GM12878 (cell line): ENCODE measurements around the gene FAM199X. TPM values are rescaled to one million over a fixed set of nuclear protein-coding genes. Genes with fewer than 3 reads are reported as not detected.

ENCODE experiments used
- ATF3 ChIP-seq: IDR thresholded peaks from 2 replicates; pipeline ENCODE4 v1.6.1; 2011; ENCODE audit warnings: low read depth, mild to moderate bottlenecking, low read length, moderate library complexity, borderline replicate concordance; ENCODE audit errors: extremely low read depth
- FOS ChIP-seq: IDR thresholded peaks from 3 replicates; pipeline ENCODE4 v1.6.1; 2011; ENCODE audit warnings: borderline replicate concordance; ENCODE audit not compliant: insufficient read length; ENCODE audit errors: extremely low read depth
- GABPA ChIP-seq: IDR thresholded peaks from 2 replicates; pipeline ENCODE4 v1.6.1; 2014; ENCODE audit warnings: antibody characterized with exemption, low read depth, mild to moderate bottlenecking, inconsistent platforms
- GATAD2B ChIP-seq: fragments of 450-650 bp; conservative IDR thresholded peaks from 2 replicates; pipeline ENCODE4 v1.6.1; 2017; ENCODE audit warnings: low read depth, mild to moderate bottlenecking, moderate library complexity
- IKZF1 ChIP-seq: fragments of 450-650 bp; conservative IDR thresholded peaks from 2 replicates; pipeline ENCODE4 v1.6.1; 2017; ENCODE audit warnings: antibody characterized with exemption, mild to moderate bottlenecking
- KLF5 ChIP-seq: fragments of 450-650 bp; IDR thresholded peaks from 2 replicates; pipeline ENCODE4 v1.6.1; 2014; ENCODE audit warnings: mild to moderate bottlenecking; ENCODE audit not compliant: partially characterized antibody
- NKRF ChIP-seq: fragments of 450-650 bp; conservative IDR thresholded peaks from 2 replicates; pipeline ENCODE4 v1.6.1; 2017; ENCODE audit warnings: mild to moderate bottlenecking, moderate library complexity
- NR2C1 ChIP-seq: fragments of 450-650 bp; IDR thresholded peaks from 2 replicates; pipeline ENCODE4 v1.6.1; 2017; ENCODE audit warnings: antibody characterized with exemption, mild to moderate bottlenecking, moderate library complexity
- PRDM15 ChIP-seq: fragments of 450-650 bp; formaldehyde crosslinking; IDR thresholded peaks from 2 replicates; pipeline ENCODE4 v1.4.0; 2020; ENCODE audit warnings: mild to moderate bottlenecking, moderate library complexity
- RELB ChIP-seq: fragments of 450-650 bp; IDR thresholded peaks from 2 replicates; pipeline ENCODE4 v1.6.1; 2017; ENCODE audit warnings: low read depth, mild to moderate bottlenecking, moderate library complexity
- RUNX3 ChIP-seq: IDR thresholded peaks from 2 replicates; pipeline ENCODE4 v1.6.1; 2012; ENCODE audit warnings: low read length, inconsistent platforms
- SP1 ChIP-seq: IDR thresholded peaks from one replicate; pipeline ENCODE4 v1.6.1; 2011; ENCODE audit warnings: low read depth, low read length
- SRF ChIP-seq, 2 experiments: IDR thresholded peaks; 2 replicates each; pipeline ENCODE4 v1.6.1; 2011; ENCODE audit warnings: low read depth in 2 of 2, low read length in 2 of 2, mild to moderate bottlenecking in 1 of 2, moderate library complexity in 1 of 2
- WRNIP1 ChIP-seq: IDR thresholded peaks from 2 replicates; pipeline ENCODE4 v1.6.1; 2011; ENCODE audit warnings: low read depth, low read length, improper control_type of control experiment, borderline replicate concordance
- ZNF687 ChIP-seq: fragments of 450-650 bp; IDR thresholded peaks from 2 replicates; pipeline ENCODE4 v1.6.1; 2017; ENCODE audit warnings: mild to moderate bottlenecking, moderate library complexity
- ZZZ3 ChIP-seq: IDR thresholded peaks from 2 replicates; pipeline ENCODE4 v1.6.1; 2011; ENCODE audit warnings: low read depth; ENCODE audit not compliant: control insufficient read depth, insufficient read length
- polyA plus RNA-seq, 11 experiments: library from polyadenylated mRNA; depleted of rRNA in 4 of 11; unstranded in 6 of 11; stranded (reverse) in 5 of 11; fragments of >200 nt; fragmentation: Nextera tagmentation in 4 of 11; fragmentation: Illumina TruSeq in 1 of 11; extraction: Ambion mirVana in 4 of 11; extraction: Trizol in 1 of 11; gene quantifications; 1 replicate in 1 of 11; 2 replicates in 10 of 11; pipeline versions ENCODE4 v1.2.1 to v1.2.3, GENCODE V29; 2011 to 2016; ENCODE audit warnings: inconsistent platforms in 2 of 11, missing spikeins in 2 of 11, low read depth in 1 of 11
- total RNA-seq, 4 experiments: library from RNA; depleted of rRNA in 3 of 4; stranded (reverse); fragments of >200 nt in 3 of 4; fragmentation: Illumina TruSeq in 1 of 4; extraction: Trizol in 1 of 4; gene quantifications; 2 replicates each; pipeline versions ENCODE4 v1.2.1 to v1.2.3, GENCODE V29; 2013 to 2021

Gene FAM199X
- total and polyA plus RNA-seq, 10 of the 15 experiments (the other 5 are each of a cell fraction or from before 2014, with no cell fraction given) = 2.4 to 10.9 (median 9.1) TPM

GRCh38 chrX:104156630-104157529 is 9.4 kb upstream of the FAM199X start, which contains the start of gene SLC25A53 (continued):
- TF ChIP-seq PRDM15 (CRISPR knock-in tag) = no peak
- peak; percentile 94 for TF ChIP-seq NR2C1
- 0 out of 2 replicates have a peak, but pooled peaks have one; percentile 19 for TF ChIP-seq NKRF
- TF ChIP-seq ZZZ3 = no peak
- TF ChIP-seq ZNF687 = no peak
- 0 out of 2 replicates have a peak, but pooled peaks have one; percentile 58 for TF ChIP-seq WRNIP1
- peak; percentile 63 to 83 for TF ChIP-seq SRF (IDR thresholded peaks at IDR 0.05; ENCODE audit: low read depth in 2 of 2, low read length in 2 of 2)
- TF ChIP-seq SP1 = peak; percentile 19
- peak; percentile 93 for TF ChIP-seq GABPA
- TF ChIP-seq KLF5 = peak; percentile 44
- TF ChIP-seq IKZF1 = peak; percentile 95
- peak; percentile 33 for TF ChIP-seq RUNX3
- peak; percentile 27; the same call in 1 of the 2 replicates for TF ChIP-seq ATF3
- TF ChIP-seq GATAD2B = peak; percentile 59; the same call in 1 of the 2 replicates
- TF ChIP-seq RELB = peak; percentile 99
- TF ChIP-seq FOS = no peak
